Measurements from ENCODE around the gene ZFP91.

Gene ZFP91

DNA sequence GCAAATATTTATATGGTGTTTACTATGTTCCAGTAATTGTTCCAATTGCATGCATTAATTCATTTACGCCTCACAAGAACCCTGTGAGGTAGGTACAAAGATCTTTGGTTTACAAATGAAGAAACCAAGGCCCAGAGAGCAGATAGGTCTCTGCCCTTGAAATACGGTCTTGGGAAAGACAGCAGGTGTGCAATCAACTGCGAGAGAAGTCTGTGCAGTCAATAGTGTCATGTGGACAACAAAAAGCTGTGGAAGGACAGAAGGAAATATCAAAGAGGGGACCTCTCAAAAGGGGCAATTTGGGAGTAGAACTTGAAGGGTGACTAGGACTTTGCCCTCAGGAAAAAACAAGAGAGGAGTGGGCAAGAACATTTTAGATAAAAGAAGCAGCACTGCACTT is 52.5 kb downstream of the ZFP91 start:
- no peak for DNase-seq (ENCODE audit: low read depth, low spot score)

DNA sequence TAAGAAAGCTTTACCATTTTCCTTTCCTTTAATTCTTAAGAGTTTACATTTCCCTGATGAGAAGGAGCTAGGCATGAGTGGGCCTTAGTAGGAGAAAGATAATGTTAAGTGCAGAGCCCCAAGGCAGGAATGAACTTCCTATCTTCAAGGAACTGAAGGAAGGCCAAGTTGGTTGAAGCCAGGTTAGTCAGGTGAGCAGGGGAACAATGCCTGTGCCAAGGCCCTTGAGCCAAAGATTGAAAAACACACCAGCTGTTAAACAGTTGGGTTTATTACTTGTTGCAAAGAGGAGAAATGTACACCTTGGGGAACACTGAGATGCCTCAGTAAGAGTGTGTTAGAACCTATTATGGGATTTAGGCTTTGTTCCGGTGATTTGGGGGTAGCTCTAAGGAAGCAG is 53.6 kb downstream of the ZFP91 start:
- DNase-seq (ENCODE audit: low read depth, low spot score), result no peak

DNA sequence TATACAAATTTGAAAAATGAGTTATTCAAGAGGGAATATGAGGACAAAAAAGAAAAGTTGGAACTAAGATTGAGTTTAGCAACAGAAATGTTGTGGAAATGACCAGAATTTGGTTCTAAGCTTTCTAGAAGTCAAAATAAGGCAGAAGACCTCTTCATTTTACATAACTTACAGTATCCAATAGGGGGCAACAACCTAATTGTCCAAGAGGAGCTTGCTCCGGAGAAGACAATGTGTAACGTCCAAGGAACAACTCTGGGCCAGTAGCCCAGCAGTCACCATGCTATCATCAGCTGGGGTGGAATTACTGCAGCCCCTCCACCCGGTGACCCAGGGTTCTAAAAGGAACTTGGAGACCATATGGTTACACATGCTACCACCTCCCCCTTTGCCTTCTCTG is 57.7 kb downstream of the ZFP91 start:
- DNase-seq (ENCODE audit: low read depth, low spot score), result no peak

DNA sequence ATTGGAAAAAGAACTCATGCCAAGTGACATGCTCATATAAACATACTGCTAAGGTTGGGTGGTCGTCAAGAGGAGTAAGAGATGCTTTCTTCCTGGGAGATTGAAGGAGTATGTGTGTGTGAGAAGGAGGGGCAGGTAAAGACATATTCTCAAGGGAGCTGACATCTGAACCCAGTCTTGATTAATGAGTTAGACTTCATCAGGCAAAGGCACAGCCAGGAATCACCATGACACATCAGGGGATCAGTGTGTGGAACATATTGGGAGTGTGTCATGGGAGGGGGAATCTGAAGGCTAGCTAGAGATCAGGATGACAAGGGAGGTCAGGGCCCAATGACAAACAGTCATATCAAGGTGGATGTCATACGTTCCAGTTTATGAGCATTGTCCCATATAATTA is 58.5 kb downstream of the ZFP91 start:
- DNase-seq (ENCODE audit: low read depth, low spot score), result no peak

DNA sequence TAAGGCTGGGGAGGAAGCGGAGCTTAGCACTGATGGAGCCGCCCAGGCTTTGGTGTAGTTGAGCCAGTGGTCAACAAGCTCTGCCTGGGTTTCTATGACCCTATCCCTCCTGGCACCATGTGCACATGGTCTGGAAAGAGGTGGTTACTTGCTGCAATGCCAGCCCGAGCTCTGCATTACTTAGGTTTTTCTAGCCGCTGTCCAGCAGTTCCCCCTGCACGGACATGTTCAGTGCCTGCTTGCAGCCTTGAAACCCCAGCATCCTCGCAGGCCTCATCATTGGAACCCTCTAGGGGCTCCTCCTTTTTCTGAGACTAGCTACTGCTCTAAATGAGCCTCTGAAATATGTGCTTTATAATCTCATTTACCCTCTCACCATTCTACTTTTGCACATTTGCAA is 60.2 kb downstream of the ZFP91 start:
- DNase-seq (ENCODE audit: low read depth, low spot score), result no peak

DNA sequence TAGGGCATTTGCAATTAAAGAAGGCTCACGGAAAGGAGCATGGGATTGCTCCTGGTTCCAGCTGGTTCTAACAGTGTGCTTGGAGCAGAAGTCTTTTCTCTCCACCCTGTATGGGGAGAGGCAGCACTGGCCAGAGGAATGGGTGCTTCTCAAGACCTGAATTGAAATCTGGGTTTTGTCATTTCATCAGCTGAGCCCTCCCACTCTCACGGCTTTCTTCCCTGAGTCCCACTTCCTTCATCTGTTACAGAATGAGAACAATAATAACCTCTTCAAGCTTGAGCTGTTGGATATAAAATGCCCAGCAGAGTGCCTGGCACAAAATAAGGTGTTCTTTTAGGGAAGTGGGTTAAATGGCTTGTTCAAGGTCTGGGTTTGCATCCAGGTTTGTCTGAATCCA is 60.8 kb downstream of the ZFP91 start:
- no peak for DNase-seq (ENCODE audit: low read depth, low spot score)

DNA sequence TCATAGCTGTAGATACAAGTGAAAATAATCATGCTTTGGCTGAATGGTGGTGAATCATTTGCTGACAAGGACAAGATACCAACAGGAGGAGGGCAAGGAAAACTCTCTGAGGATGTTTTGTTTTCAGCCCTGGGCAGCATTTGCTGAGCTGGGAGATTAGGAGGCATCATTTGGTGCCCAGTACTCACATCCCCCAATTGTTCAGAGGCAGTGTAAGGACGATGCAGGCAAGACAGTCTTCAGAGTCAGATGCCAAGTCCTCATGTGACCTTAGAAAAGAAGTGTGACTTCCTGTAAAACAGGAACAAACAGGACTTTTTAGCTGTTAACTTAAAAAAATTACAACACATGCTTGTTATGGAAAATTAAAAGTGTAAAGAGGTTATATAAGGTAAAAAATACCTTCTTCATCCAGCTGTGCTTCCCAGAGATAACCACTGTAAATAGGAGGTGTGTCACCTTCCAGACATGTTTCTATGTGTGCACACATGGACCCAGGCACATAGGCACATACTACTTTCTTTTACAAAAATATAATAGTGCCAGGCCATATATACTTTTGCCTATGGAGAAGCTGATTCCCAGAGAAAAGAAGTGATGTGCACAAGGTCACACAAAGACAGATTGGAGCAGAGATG is 61.6 kb downstream of the ZFP91 start:
- no peak for DNase-seq (ENCODE audit: low read depth, low spot score)

DNA sequence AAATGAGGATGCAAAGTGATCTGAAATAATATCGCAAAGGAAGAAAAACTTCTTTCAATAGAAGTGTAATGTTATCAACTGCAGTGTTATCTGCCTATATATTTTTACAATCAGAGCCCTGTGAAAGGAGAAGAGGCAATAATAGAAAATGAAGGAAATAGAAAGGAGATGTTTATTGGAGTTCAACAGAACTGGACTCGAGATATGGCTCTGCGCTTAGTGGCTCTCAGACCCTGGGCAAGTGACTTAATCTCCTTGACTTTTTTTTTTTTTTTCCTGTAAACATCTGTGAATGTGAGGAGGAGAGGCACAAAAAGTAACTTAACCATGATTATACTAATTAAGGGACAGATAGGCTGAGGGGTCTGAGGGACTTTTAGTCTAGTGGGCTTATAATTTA is 62.5 kb downstream of the ZFP91 start:
- DNase-seq (ENCODE audit: low read depth, low spot score), result no peak

DNA sequence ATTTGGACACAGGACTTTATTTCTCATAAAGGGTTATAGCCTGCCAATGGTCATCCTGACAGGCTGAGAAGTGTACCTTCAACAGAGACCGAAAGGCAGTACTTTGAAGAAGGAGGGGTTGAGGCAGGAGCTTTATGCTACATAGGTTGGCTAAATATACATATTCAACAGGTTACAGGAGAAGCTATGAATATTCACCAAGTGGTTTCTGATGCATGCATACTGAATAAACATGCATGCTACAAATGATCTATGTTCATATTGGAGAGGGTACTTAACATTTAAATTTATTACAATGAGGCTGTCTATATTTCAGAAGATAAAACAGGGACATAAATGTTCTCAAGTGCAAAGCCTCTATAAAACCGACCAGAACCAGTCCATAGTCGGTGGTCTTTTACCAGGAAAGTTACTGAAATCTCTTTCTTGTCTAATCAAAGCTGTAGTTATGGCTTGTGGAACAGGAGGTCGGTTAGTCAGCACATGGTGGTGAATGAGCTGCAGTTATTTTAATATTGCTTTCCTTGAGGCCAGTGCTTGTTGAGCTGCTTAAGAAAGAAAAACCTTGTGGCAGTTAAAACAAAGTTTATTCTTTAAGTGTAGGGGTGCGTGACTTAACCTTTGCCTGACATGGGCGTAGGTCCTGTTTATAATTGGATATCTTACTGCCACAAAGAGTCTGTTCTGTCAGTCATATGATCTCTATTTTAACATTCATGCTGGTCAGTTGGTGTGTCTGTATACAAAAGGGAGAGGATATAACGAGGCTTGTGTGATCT is 63.1 kb downstream of the ZFP91 start:
- no peak for DNase-seq (ENCODE audit: low read depth, low spot score)

DNA sequence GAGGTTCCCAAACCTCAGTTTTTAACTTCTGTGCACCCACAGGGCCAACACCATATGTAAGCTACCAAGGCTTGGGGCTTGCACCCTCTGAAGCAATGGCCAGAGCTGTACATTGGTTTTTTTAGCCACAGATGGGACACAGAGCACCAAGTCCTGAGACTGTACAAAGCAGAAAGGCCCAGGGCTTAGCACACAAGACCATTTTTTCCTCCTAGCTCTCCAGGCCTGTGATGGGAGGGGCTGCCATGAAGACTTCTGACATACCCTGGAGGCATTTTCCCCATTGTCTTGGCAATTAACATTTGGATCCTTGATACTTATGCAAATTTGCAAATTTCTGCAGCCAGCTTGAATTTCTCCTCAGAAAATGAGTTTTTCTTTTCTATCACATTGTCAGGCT is 67.0 kb downstream of the ZFP91 start:
- no peak for DNase-seq (ENCODE audit: low read depth, low spot score)

DNA sequence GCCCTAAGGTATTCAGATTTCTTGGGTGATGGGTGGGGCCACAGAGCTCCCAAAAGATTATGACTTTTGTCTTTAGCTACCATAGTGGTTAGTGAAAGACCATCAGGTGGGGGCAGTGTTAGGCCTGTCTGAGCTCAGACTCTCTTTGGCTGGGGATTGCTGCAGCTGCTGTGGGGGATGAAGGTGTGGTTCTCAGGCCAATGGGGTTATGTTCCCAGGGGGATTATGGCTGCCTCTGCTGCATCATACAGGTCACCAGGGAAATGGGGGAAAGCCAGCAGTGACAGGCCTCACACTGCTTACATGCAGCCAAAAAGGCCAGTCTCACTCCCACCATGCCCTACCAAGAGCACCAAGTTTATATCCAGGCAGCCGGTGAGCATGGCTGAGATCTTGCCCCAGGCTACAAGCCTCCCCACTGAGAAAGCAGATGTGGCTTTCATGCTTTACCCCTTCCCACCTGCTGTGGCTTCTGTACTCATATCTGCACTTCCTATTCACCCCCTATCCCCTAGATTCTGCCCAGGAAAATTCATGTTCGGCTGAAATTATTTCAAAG is 68.4 kb downstream of the ZFP91 start:
- DNase-seq (ENCODE audit: low read depth, low spot score), result peak; percentile 27

DNA sequence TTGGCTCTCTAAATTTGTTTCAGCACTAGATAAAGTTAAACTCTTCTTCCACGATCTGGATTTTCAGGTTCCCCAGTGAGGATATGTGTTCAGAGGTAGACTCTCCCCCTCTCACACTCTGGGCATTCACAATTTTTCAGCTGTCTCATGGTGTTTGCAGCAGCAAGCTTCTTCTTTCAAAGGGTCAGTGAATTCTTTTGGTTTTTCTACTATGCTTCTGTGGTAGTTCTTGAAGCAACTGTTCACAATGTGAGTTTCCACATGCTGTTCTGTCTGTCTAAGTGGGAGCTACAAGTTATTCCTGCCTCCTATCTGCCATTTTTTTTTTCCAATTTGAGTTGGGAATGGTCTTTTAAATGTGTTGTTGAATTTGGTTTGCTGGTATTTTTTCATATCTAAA is 69.0 kb downstream of the ZFP91 start:
- no peak for DNase-seq (ENCODE audit: low read depth, low spot score)

DNA sequence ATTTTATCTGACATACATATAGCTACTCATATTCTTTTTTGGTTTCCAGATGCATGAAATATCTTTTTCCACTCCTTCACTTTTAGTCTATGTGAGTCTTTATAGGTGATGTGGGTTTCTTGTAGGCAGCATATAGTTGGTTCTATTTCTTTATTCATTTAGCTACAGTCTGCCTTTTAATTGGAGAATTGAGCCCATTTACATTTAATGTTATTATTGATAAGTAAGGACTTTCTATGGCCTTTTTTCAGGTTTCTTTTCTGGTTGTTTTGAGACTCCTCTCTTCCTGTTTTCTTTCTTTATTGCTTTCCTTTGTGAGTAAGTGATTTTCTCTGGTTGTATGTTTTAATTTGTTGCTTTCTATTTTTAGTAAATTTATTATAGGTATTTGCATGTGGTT is 70.8 kb downstream of the ZFP91 start:
- no peak for DNase-seq (ENCODE audit: low read depth, low spot score)

DNA sequence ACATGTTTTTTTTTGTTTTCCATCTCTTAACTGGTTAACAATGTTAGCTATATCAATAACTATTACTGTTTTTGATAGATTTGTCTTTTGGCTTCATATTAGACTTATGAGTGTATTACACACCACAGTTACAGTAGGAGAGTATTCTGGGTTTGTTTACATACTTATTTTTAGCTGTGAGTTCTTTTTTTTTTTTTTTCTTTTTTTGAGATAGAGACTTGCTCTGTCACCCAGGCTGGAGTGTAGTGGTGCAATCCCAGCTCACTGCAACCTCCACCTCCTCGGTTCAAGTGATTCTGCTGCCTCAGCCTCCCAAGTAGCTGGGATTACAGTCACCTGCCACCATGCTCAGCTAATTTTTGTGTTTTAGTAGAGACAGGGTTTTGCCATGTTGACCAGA is 71.6 kb downstream of the ZFP91 start:
- DNase-seq (ENCODE audit: low read depth, low spot score), result no peak

DNA sequence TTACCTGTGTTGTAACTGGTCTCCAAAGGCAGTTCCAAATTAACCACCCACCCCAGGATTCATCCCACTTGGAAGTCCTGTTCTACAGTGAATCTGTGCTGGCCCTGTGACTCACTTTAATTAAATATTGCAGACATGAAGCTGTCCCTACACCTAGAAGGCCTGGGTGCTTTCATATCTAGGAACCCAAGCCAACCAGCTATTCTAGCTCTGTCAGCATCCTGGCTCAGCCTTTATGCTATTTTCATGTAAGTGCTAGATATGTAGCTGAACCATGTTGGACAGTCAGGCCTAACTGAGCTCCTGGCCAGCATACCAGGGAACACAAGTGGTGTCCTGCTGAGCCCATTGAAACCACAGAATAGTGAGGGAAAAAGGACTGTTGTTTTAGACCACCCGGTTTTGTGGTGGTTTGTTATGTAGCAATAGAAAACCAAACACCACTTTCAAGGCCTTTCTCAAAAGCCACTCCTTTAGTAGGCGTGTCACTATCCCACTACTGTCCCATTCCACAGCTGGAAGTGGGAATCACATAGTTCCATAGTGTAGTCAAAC is 73.9 kb downstream of the ZFP91 start:
- peak; percentile 7 for DNase-seq (ENCODE audit: low read depth, low spot score)

DNA sequence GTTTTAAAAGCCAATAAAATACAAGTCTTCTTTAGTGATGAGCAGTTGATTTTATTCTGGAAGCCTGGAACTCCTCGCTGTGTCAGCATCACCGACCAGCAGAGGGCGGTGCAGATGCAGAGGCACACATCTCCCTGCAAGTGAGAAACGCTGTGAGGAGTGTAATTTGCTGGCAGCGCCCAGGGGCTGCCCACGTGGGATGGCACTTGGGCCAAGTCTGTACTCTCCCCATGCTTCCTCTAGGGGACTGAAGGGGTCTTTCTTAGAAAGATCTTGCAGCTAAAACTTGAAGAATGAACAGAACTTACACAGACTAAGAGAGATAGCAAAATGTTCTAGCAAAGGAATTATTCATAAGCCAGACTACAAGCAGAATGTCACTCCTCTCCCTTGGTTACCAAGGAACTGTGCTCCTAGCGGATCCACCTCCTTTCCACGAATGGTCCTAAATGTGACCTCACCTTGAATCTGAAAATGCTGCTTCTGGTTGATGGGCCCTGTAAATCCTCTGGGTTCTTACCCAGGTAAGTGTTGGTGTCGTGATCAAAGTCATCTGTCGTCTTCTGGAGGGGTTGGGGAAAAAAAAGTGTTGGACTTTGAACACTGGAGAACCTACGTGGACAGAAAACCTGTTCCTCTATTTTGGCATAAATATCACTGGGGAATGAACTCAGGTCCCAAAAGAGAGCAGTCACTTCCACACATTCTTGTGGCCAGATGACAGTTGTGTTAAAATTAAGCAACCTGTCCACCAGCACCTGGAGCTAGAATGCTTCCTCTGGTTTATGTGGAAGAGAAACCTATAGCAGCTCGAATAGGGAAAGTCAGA is 75.4 kb downstream of the ZFP91 start:
- peak; percentile 81 for DNase-seq (ENCODE audit: low read depth, low spot score)

DNA sequence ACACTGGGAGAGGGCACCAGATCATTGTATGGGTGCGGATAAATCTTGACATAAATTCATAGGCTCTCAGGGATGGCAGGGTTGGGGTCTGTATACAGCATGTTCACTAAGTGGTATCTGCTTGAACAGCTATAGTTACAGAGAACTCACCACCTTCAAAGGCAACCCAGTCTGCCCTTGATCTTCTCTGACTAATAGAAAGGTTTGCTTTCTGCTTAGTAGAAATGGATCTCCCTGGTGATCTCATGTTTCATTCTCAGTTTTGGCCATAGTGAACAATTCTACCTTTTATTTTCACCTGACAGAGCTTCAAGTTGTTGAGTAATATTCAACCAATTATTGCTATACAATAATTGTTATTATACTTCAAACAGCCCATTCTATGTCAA is 76.0 kb downstream of the ZFP91 start:
- DNase-seq (ENCODE audit: low read depth, low spot score), result no peak

DNA sequence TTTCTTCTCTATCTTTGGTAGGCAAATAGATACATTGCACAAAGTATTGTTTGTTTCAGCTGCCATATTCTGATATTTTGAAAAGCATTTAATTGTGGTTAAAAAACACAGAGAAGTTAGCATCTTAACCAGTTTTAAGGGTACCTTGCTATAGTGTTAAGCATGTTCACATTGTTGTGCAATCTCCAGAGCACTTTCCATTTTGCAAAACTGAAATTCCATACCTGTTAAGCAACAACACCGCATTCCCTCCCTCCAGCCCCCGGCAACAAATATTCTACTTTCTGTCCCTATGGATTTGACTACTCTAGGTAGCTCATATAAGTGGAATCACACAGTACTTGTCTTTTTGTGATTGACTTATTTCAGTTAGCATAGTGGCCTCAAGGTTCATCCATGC is 77.5 kb downstream of the ZFP91 start:
- no peak for DNase-seq (ENCODE audit: low read depth, low spot score)

DNA sequence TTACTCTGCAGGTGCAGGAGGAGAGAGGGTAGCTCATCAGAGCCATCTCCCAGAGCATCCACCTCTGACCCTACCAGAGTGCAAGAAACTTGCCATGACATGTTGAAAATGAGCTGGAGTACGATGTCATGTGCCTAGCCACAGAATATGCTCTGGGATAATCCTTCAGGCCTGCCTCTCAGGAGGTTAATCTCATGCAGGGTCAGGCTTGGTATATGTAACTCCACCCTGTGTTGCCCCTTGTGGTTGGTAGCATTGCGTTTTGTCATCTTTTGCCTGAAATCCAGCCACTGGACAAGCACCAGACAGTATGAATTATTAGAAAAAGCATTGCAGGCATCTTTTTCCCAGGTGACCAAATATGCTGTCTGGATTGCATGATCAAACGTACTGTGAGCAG is 79.8 kb downstream of the ZFP91 start:
- DNase-seq (ENCODE audit: low read depth, low spot score), result no peak

DNA sequence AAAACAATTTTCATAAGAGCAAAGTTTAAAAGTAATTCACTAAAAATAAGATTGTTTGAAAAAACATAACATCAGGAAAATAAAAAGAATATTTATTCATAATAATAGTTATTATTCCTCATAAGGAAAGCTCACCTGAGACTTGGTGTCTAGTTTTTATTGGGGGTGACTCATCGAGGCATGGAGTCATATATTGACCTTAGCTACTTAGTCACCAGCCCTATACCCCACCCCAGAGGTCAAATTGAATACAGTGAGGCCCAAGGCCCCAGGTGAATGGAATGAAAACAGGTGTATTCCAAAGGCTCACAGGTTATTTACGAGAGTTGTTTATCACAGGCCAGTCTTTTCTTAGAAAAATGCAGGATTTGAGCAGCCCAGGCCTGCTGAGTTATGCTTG is 80.5 kb downstream of the ZFP91 start:
- DNase-seq (ENCODE audit: low read depth, low spot score), result no peak

DNA sequence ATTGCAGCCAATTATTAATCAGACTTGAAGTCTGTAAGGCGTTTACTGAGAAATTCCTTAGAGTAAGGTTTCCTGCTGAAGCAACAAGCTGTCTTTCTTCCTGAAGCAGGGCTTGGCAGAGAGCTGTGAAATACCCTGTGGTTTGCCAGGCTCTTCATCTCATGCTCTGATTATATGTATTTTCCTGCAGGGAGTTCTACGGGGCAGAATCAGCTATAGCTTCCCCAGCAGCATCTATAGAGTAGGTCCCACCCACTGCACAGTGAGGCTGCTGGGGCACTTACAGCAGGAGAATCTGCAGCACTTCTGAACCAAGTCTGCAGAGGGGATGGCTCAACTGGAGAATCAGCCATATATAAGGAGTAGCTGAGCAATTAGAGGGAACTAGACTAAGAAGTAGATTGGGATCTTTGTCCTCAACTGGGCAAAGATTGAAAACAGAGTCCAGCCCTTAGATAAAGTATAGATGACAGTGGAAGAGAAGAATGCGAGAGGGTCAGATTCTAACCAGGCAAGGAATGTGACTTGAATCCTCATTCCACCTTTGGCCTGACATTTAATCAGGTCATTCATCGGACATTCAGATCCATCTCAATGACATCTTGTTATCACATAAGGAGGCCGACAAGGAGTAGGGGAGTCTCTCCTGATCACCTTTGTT is 81.2 kb downstream of the ZFP91 start:
- DNase-seq (ENCODE audit: low read depth, low spot score), result no peak

Data from ELF-1 (cell line).